Astrocyte (in vitro differentiated cells and primary cell): ENCODE results near the gene WNT9A.

Source experiments
- CTCF ChIP-seq: IDR thresholded peaks from 2 replicates; pipeline ENCODE4 v1.5.1; 2011; ENCODE audit warnings: low read depth, mild to moderate bottlenecking, inconsistent platforms, low read length, moderate library complexity; ENCODE audit not compliant: insufficient read depth
- EZH2 ChIP-seq: IDR thresholded peaks from 2 replicates; pipeline ENCODE4 v1.6.1; 2012; ENCODE audit warnings: mild to moderate bottlenecking, low read length, inconsistent platforms; ENCODE audit not compliant: insufficient read depth

DNA sequence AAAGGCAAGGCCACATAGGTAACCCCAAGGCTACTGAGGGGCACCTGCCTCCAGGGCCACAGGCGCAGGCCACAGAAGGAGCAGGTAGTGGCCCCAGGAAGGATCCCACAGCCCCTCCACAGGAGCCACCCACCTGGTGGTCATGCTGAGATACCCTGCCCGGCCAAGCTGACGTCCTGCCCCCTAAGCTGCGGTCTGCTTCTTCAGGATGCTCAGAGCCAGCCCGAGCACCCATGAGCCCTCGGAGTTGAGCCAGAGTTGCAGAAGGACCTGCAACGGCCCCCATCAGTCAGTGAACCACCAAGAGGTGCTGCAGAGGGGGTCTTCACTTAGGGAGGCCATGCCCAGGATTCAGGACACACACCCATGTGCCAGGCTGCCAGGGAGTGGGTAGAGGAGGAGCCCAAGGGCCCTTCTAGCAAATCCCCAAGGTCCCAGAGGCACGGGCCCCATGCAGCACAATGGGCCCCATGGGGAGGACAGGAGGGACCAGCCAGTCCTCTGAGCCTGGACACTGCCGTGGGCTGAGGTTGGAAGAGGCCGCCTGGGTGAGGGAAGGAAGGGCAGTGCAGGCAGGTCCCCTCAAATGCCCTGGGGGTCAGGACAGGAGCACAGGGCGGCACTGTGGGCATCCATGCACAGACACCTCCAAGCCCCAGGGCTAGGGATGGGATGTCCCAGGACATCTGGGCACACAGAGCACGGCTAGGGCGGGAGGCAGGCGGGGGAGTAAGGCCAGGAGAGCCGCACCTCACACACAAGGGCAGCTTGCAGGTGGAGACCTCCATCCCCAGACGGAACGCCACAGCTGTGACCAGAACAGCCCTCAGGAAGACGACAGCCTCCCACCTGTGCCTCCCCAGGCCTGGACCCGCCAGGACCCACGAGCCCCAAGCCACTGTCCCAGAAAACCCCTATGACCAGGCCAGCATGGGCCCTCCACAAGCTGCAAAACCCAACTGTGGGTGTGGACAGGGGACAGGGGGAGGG, 20.5 kb downstream of the WNT9A start:
- no peak for TF ChIP-seq CTCF
- TF ChIP-seq EZH2: no peak
